Heart left ventricle (tissue), 16 donors: ENCODE measurements around the gene SPECC1. TPM values are rescaled to one million over a fixed set of nuclear protein-coding genes. Genes with fewer than 3 reads are reported as not detected.
"Not testable (repeated sequence)": the region's sequence is repeated elsewhere in the genome, so short reads cannot be mapped to it uniquely, and the experiment has no call there.

Source experiments
- ATAC-seq, 4 donors: fragments of 200-7000 bp; cut with Tn5 transposase; one replicate each; pipeline ENCODE4 v1.9.1; 2020 to 2022; ENCODE audit warnings: moderate library complexity in 4 of 4, mild to moderate bottlenecking in 3 of 4, moderate number of reproducible peaks in 1 of 4
- DNase-seq, 5 donors: peaks; one replicate each; pipeline ENCODE4 v3.0.0-alpha.2; 2020
- H3K27ac ChIP-seq, 12 donors: fragments of 200-600 bp; sonication (generic) in 4 of 12; one replicate each; pipeline versions ENCODE4 v1.5.0 to v1.8.0; 2016 to 2022; ENCODE audit warnings: mild to moderate bottlenecking in 2 of 12
- H3K27me3 ChIP-seq, 9 donors: fragments of 200-600 bp; sonication (generic) in 2 of 9; one replicate each; pipeline versions ENCODE4 v1.5.1 to v1.8.0; 2016 to 2022; ENCODE audit warnings: mild to moderate bottlenecking in 3 of 9
- H3K36me3 ChIP-seq, 9 donors: fragments of 200-600 bp; sonication (generic) in 2 of 9; one replicate each; pipeline versions ENCODE4 v1.5.0 to v1.8.0; 2018 to 2022; ENCODE audit warnings: mild to moderate bottlenecking in 2 of 9
- H3K4me1 ChIP-seq, 12 donors: fragments of 200-600 bp; sonication (generic) in 4 of 12; one replicate each; pipeline versions ENCODE4 v1.5.0 to v1.8.0; 2016 to 2022; ENCODE audit warnings: mild to moderate bottlenecking in 3 of 12
- H3K4me3 ChIP-seq, 12 donors: fragments of 200-600 bp; sonication (generic) in 4 of 12; one replicate each; pipeline versions ENCODE4 v1.5.0 to v1.8.0; 2017 to 2022; ENCODE audit warnings: mild to moderate bottlenecking in 9 of 12, moderate library complexity in 4 of 12
- H3K9me3 ChIP-seq, 12 donors: fragments of 200-600 bp; sonication (generic) in 4 of 12; one replicate each; pipeline versions ENCODE4 v1.5.0 to v1.8.0; 2016 to 2022; ENCODE audit warnings: mild to moderate bottlenecking in 1 of 12
- POLR2A ChIP-seq, 2 donors: fragments of 450-650 bp; IDR thresholded peaks; one replicate each; pipeline ENCODE4 v1.6.1; 2017; ENCODE audit warnings: antibody characterized with exemption in 2 of 2, mild to moderate bottlenecking in 2 of 2, moderate library complexity in 2 of 2
- WGBS, 4 donors: extraction: QIAGEN DNeasy Blood & Tissue Kit in 2 of 4; methylation state at CpG; one replicate each; pipeline versions ENCODE4 v1.1.5 to v1.1.7; 2013 to 2018; 5-methylcytosine and 5-hydroxymethylcytosine counted together
- intact Hi-C, 10 donors: fragments of 100-400 bp; cut with DNase I; formaldehyde crosslinking; loops; one replicate each; pipeline versions ENCODE4 v1.11.1 to v1.14.2; 2022
- polyA plus RNA-seq, 2 donors: library from polyadenylated mRNA; stranded (reverse); fragments of 200-250 nt; gene quantifications; one replicate each; pipeline ENCODE4 v1.2.3, GENCODE V29; 2013
- total RNA-seq, 9 donors: library from RNA; depleted of rRNA in 2 of 9; stranded (reverse); fragments of >200 nt in 2 of 9; fragmentation: NEBNext Ultra II Directional in 3 of 9; extraction: Animal tissue kit (Norgen Biotek cat#: 25700) in 3 of 9; gene quantifications; one replicate each; pipeline versions ENCODE4 v1.1.0 to v1.2.4, GENCODE V29; 2016 to 2023
- TF ChIP-seq, protein P1 (sequence below), 12 donors: fragments of 200-600 bp; sonication (generic) in 4 of 12; IDR thresholded peaks; one replicate each; pipeline versions ENCODE4 v1.5.0 to v1.8.0; 2018 to 2022; ENCODE audit warnings: antibody characterized with exemption in 12 of 12, mild to moderate bottlenecking in 5 of 12
- donor health status: ischemic (EF 13 %, LVEDD 7.1; RV severe dilation, severe dysfunction).
- donor health status: healthy with polysubstance abuse.
- donor health status: DM: no; HTN: yes; CAD: no.
- donor health status: DM: no; HTN: no; CAD: no.
- donor health status: ischemic (EF 25% LVEDD 6.9; RV normal size, moderate dysfunction).
- donor health status: ischemic (EF 25% LVEDD 5.7; RV mildly dilated, moderate dysfunction).
- donor health status: healthy.
- donor health status: DM: yes; HTN: yes; CAD: no.
- donor health status: ischemic (EF 35%, LVEDD 5.7; RV mildly dilated, moderate dysfunction).
- donor health status: nonischemic (EF 11% LVEDD 7.7; RV severe dilation, severe dysfunction).
- donor health status: DM: yes; HTN: yes; CAD: no.
- donor health status: PGD.
- donor health status: ischemic (EF 29% LVEDD 5.4; RV normal size, mild dysfunction).
- donor health status: nonischemic (EF 23%, LVEDD 6.1; RV moderate dilation, normal function).

The SPECC1 gene
- total and polyA plus RNA-seq, 11 donors = 3.8 to 18.4 (median 10.6) TPM

DNA sequence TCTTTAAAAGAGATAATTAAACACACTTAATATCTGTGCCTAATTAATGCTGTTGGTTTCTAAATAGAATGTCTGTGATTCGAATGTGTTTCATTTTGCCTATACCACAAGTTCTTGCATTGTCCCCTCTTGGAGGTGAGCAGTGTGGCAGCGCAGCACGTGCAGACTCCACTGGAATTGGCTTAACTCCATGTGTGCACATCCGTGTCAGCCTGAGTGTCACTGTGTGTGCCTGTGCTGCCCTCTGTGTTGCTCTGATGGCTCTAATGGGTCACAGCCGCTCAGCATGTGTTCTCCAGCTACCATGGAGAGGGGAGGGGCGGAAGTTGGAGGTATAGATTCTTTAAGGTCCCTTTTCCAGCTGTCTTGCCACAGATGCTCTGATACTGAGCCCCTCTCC lies 226.6 kb downstream of the SPECC1 start:
- H3K9me3 ChIP-seq = no peaks in the 10 kb centered on the region
- 73 to 86% (median 76%) methylated on average over 6 of the region's 6 CpGs for WGBS, 4 donors
- DNase-seq = no peak
- TF ChIP-seq POLR2A (IDR thresholded peaks at IDR 0.05) = no peak
- TF ChIP-seq, protein P1, sequence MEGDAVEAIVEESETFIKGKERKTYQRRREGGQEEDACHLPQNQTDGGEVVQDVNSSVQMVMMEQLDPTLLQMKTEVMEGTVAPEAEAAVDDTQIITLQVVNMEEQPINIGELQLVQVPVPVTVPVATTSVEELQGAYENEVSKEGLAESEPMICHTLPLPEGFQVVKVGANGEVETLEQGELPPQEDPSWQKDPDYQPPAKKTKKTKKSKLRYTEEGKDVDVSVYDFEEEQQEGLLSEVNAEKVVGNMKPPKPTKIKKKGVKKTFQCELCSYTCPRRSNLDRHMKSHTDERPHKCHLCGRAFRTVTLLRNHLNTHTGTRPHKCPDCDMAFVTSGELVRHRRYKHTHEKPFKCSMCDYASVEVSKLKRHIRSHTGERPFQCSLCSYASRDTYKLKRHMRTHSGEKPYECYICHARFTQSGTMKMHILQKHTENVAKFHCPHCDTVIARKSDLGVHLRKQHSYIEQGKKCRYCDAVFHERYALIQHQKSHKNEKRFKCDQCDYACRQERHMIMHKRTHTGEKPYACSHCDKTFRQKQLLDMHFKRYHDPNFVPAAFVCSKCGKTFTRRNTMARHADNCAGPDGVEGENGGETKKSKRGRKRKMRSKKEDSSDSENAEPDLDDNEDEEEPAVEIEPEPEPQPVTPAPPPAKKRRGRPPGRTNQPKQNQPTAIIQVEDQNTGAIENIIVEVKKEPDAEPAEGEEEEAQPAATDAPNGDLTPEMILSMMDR (IDR thresholded peaks at IDR 0.05) = no peak
- H3K4me3 ChIP-seq = no peak overlapping the region
- intact Hi-C loops = loop anchor here in 2 of 10 donors (10.0 kb wide), 2 partner anchors 79 to 759 kb away; no protein-coding TSS in a partner anchor
- peaks cover 0 to 4% (median 0%) of the 10 kb centered on the region in 12 donors for H3K4me1 ChIP-seq
- ATAC-seq = no peak
- H3K36me3 ChIP-seq = peaks cover 0 to 52% (median 15%) of the 10 kb centered on the region in 9 donors
- no peaks in the 10 kb centered on the region for H3K27me3 ChIP-seq
- no peak overlapping the region for H3K27ac ChIP-seq

DNA sequence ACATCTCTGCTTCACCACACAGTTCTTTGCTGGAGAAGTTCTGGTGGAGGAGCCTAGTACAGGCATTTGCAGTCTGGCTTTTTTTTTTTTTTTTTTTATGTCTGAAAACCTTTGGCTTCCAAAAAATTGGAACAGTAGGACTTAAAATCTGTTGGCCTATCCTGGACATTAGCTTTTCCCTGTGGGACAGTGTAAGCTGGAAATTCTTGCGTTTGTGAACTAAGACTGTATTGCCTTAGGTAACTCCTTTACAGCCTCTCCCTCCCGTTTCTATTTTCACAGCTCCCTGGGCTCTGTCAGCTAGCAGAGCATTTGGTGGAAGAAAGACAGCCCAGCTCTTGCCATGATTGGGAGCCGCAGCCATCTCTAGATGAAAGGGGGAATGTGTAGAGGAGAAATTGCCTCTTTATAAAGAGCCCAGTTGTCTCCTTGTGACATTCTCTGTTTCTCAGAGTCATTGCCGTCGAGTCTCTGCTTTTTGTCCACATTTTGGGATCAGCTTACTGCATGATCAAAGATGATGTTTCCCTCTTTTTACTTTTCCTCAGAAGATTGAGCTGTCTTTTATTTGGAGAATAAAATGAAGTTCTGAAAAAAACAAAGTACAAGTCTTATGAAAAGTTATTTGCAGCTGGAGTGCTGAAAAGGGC lies 227.5 kb downstream of the SPECC1 start:
- intact Hi-C loops = loop anchor here in 2 of 10 donors (10.0 kb wide), 2 partner anchors 78 to 758 kb away; no protein-coding TSS in a partner anchor
- H3K36me3 ChIP-seq = peaks cover 0 to 46% (median 15%) of the 10 kb centered on the region in 9 donors
- H3K27ac ChIP-seq = peak overlapping the region in 1 of 12 donors; percentile 9
- DNase-seq (no peak), ATAC-seq (peak in 2 of 4 donors; percentile 22 to 30)
- no peak for TF ChIP-seq POLR2A (IDR thresholded peaks at IDR 0.05)
- TF ChIP-seq, protein P1 (IDR thresholded peaks at IDR 0.05) = no peak
- peaks cover 0 to 4% (median 0%) of the 10 kb centered on the region in 12 donors for H3K4me1 ChIP-seq
- 58 to 71% (median 61%) methylated on average over 5 of the region's 5 CpGs for WGBS, 4 donors
- H3K4me3 ChIP-seq = no peak overlapping the region
- H3K27me3 ChIP-seq = no peaks in the 10 kb centered on the region
- H3K9me3 ChIP-seq = no peaks in the 10 kb centered on the region

DNA sequence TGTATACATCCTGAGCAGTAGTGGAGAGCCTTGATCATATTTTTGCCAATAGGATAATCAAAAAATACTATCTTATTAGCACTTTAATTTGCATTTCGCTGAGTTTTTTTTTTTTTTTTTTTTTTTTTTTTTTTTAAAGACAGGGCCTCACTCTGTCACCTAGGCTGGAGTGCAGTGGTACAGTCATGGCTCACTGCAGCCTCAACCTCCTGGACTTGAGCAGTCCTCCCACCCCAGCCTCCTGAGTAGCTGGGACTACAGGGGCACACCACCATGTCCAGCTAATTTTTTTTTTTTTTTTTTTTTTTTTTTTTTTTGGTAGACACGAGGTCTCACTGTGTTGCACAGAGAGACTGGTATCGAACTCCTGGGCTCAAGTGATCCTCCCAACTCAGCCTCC lies 230.6 kb downstream of the SPECC1 start:
- intact Hi-C loops = loop anchor here in 2 of 10 donors (10.0 kb wide), 2 partner anchors 75 to 755 kb away; no protein-coding TSS in a partner anchor
- H3K4me1 ChIP-seq, DNase-seq, ATAC-seq, H3K27me3 ChIP-seq, H3K27ac ChIP-seq, H3K9me3 ChIP-seq, H3K4me3 ChIP-seq: not testable (repeated sequence)
- 95 to 99% (median 98%) methylated on average over 3 of the region's 3 CpGs for WGBS, 4 donors
- H3K36me3 ChIP-seq = peaks cover 0 to 17% (median 5%) of the 10 kb centered on the region in 9 donors

DNA sequence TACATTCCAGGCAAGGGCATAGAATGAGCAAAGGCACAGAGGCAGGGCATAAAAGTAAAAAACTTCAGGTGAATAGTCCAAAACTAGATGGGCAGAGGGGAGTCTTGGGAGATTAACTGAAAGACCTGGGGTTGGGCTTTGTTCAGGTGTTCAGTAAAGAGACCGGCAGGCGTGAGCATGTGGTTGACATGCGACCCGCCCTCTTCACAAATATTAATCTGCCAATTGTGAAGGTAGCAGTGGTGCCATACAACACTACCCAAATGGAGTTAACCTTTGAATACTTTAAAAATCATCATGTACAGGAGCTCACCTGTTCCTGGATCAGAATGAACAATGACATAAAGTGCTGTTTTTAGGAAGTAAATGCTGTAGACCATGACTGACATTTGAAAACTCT lies 232.7 kb downstream of the SPECC1 start:
- no peak overlapping the region for H3K27ac ChIP-seq
- TF ChIP-seq, protein P1 (IDR thresholded peaks at IDR 0.05) = no peak
- TF ChIP-seq POLR2A (IDR thresholded peaks at IDR 0.05) = no peak
- no peak overlapping the region for H3K4me3 ChIP-seq
- no peaks in the 10 kb centered on the region for H3K4me1 ChIP-seq
- ATAC-seq (no peak), DNase-seq (no peak)
- no peaks in the 10 kb centered on the region for H3K27me3 ChIP-seq
- WGBS, 4 donors = 97 to 98% (median 97%) methylated on average over 4 of the region's 4 CpGs
- intact Hi-C loops = no loop called here
- no peaks in the 10 kb centered on the region for H3K9me3 ChIP-seq
- peaks cover 0 to 23% (median 12%) of the 10 kb centered on the region in 9 donors for H3K36me3 ChIP-seq
